Panc1 (cell line): Measurements from ENCODE around the gene PCLO. TPM values are rescaled to one million over a fixed set of nuclear protein-coding genes. Genes with fewer than 3 reads are reported as not detected.

Experiments used
- ATAC-seq: fragments of 200-7000 bp; cut with Tn5 transposase; 2 replicates; pipeline ENCODE4 v1.9.1; 2020; ENCODE audit warnings: mild to moderate bottlenecking, moderate library complexity
- BruUV-seq: library from RNA; stranded (reverse); fragments of 400-500 nt; replicated peaks from 2 replicates; lab custom pipeline; 2021; lab: Mats Ljungman, UMichigan
- CTCF ChIA-PET: fragments of 300-600 bp; sonication (Branson Sonifier 250); formaldehyde crosslinking; loops from one replicate; lab custom pipeline; 2022; ENCODE audit warnings: antibody characterized with exemption; lab: Charles Lee
- POLR2A ChIA-PET: fragments of 300-600 bp; sonication (Branson Sonifier 250); formaldehyde crosslinking; loops from one replicate; lab custom pipeline; 2022; ENCODE audit warnings: antibody characterized with exemption; lab: Charles Lee
- DNase-seq: peaks from one replicate; pipeline ENCODE4 v3.0.0-alpha.2; 2010; ENCODE audit warnings: low read depth, low spot score
- H3K27ac ChIP-seq: 2 replicates; pipeline ENCODE4 v1.5.1; 2011; ENCODE audit warnings: mild to moderate bottlenecking, low read length, inconsistent platforms
- H3K27me3 ChIP-seq: fragments of 200-500 bp; sonication (Bioruptor generic); 2 replicates; pipeline ENCODE4 v1.6.0; 2014; ENCODE audit warnings: low read length, inconsistent platforms; ENCODE audit not compliant: control insufficient read depth, insufficient read depth
- H3K36me3 ChIP-seq: fragments of 200-500 bp; sonication (Bioruptor generic); 2 replicates; pipeline ENCODE4 v1.5.1; 2014; ENCODE audit warnings: inconsistent platforms, mild to moderate bottlenecking, low read length, moderate library complexity; ENCODE audit not compliant: control insufficient read depth, insufficient read depth
- H3K4me1 ChIP-seq: 2 replicates; pipeline ENCODE4 v1.5.1; 2011; ENCODE audit warnings: inconsistent platforms, mild to moderate bottlenecking, low read length, moderate library complexity; ENCODE audit not compliant: control insufficient read depth, insufficient read depth
- H3K4me3 ChIP-seq, 2 experiments: 2 replicates each; pipeline ENCODE4 v1.5.1; 2011 to 2012; ENCODE audit warnings: low read depth in 2 of 2, low read length in 2 of 2, mild to moderate bottlenecking in 2 of 2, inconsistent platforms in 1 of 2, moderate library complexity in 1 of 2
- H3K9me3 ChIP-seq: fragments of 200-500 bp; sonication (Bioruptor generic); 2 replicates; pipeline ENCODE4 v1.5.1; 2014; ENCODE audit warnings: low read depth, mild to moderate bottlenecking, inconsistent platforms, low read length, moderate library complexity; ENCODE audit not compliant: control insufficient read depth, insufficient read depth
- CTCF ChIP-seq: fragments of 450-650 bp; IDR thresholded peaks from 2 replicates; pipeline ENCODE4 v1.5.1; 2017; ENCODE audit warnings: mild to moderate bottlenecking
- POLR2AphosphoS5 ChIP-seq: IDR thresholded peaks from 2 replicates; pipeline ENCODE4 v1.6.1; 2012; ENCODE audit warnings: mild to moderate bottlenecking, low read depth, low read length, moderate library complexity
- REST ChIP-seq, 2 experiments: IDR thresholded peaks; 2 replicates each; pipeline ENCODE4 v1.6.1; 2011 to 2012; ENCODE audit warnings: low read depth in 2 of 2, control low read depth in 1 of 2, low read length in 1 of 2, mild to moderate bottlenecking in 1 of 2, moderate library complexity in 1 of 2; ENCODE audit not compliant: insufficient read depth in 1 of 2
- SIN3A ChIP-seq: IDR thresholded peaks from 2 replicates; pipeline ENCODE4 v1.6.1; 2012; ENCODE audit warnings: low read depth, mild to moderate bottlenecking, low read length, moderate library complexity, borderline replicate concordance; ENCODE audit not compliant: insufficient read depth
- TCF7L2 ChIP-seq: IDR thresholded peaks from 2 replicates; pipeline ENCODE4 v1.6.1; 2011; ENCODE audit warnings: mild to moderate bottlenecking, low read depth, low read length, inconsistent platforms
- in situ Hi-C: cut with HindIII; loops from 2 replicates; pipeline ENCODE4 v1.10.0; 2016; ENCODE audit warnings: low sequenced_read_pairs, low pct_unique_long_range_greater_than_20kb
- intact Hi-C: fragments of 100-400 bp; cut with micrococcal nuclease; formaldehyde crosslinking; loops from one replicate; pipeline ENCODE4 v1.10.0; 2022; ENCODE audit not compliant: unreplicated experiment
- total RNA-seq: library from RNA; stranded (reverse); gene quantifications from one replicate; pipeline ENCODE4 v1.2.1, GENCODE V29; 2021; ENCODE audit not compliant: unreplicated experiment

Gene PCLO
- total RNA-seq, 1 experiment from 2014 or later: 1.1 TPM

- BruUV-seq: no TSS peak
- ATAC-seq (no peak), DNase-seq (no peak)
- no peaks in the 10 kb centered on the region for H3K4me1 ChIP-seq
- H3K4me3 ChIP-seq: no peak overlapping the region
- no peaks in the 10 kb centered on the region for H3K27me3 ChIP-seq
- no peaks in the 10 kb centered on the region for H3K9me3 ChIP-seq
- in situ Hi-C loops: no loop called here
- POLR2A ChIA-PET: no interaction called here
- no peaks in the 10 kb centered on the region for H3K36me3 ChIP-seq
- intact Hi-C loops: no loop called here
- CTCF ChIA-PET: no interaction called here
- TF ChIP-seq TCF7L2 (no peak), REST (IDR thresholded peaks at IDR 0.05; ENCODE audit: insufficient read depth in 1 of 2, low read depth in 2 of 2, low read length in 1 of 2) (no peak), POLR2AphosphoS5 (no peak), CTCF (no peak), SIN3A (no peak)
- H3K27ac ChIP-seq: no peak overlapping the region
Observed at GRCh38 chr7:82859106-82859850, 303.4 kb downstream of the PCLO start.

- in situ Hi-C loops: no loop called here
- CTCF ChIA-PET: no interaction called here
- BruUV-seq: no TSS peak
- H3K9me3 ChIP-seq: no peaks in the 10 kb centered on the region
- H3K4me3 ChIP-seq: no peak overlapping the region
- POLR2A ChIA-PET: no interaction called here
- no peak for ATAC-seq
- intact Hi-C loops: no loop called here
- no peaks in the 10 kb centered on the region for H3K36me3 ChIP-seq
- no peak overlapping the region for H3K27ac ChIP-seq
- DNase-seq: no peak
- TF ChIP-seq SIN3A: no peak
- no peak for TF ChIP-seq REST (IDR thresholded peaks at IDR 0.05; ENCODE audit: insufficient read depth in 1 of 2, low read depth in 2 of 2, low read length in 1 of 2)
- no peak for TF ChIP-seq POLR2AphosphoS5
- no peak for TF ChIP-seq CTCF
- TF ChIP-seq TCF7L2: no peak
- no peaks in the 10 kb centered on the region for H3K4me1 ChIP-seq
- H3K27me3 ChIP-seq: no peaks in the 10 kb centered on the region
Observed at GRCh38 chr7:82851121-82851520, 311.6 kb downstream of the PCLO start.
